CD8-positive, alpha-beta memory T cell (primary cell): ENCODE data around the gene GPATCH4. TPM values are rescaled to one million over a fixed set of nuclear protein-coding genes. Genes with fewer than 3 reads are reported as not detected.

Source experiments
- CTCF ChIA-PET: fragments of 350-600 bp; sonication (Branson Sonifier 250); formaldehyde crosslinking; loops from one replicate; lab custom pipeline; 2021; ENCODE audit warnings: antibody characterized with exemption; lab: Charles Lee
- POLR2A ChIA-PET: fragments of 350-600 bp; sonication (Branson Sonifier 250); formaldehyde crosslinking; loops from one replicate; lab custom pipeline; 2021; ENCODE audit warnings: antibody characterized with exemption; lab: Charles Lee
- DNase-seq, 5 donors: peaks; one replicate each; pipeline versions ENCODE4 v3.0.0 to v3.0.0-alpha.2; 2020 to 2022; ENCODE audit warnings: mixed read lengths in 1 of 5
- H3K27ac ChIP-seq: one replicate; pipeline ENCODE4 v1.7.0; 2013; ENCODE audit warnings: low read depth, mild to moderate bottlenecking, low read length, moderate library complexity
- H3K27me3 ChIP-seq: 2 replicates; pipeline ENCODE4 v1.7.0; 2013; ENCODE audit warnings: low read length, mild to moderate bottlenecking; ENCODE audit not compliant: insufficient read depth, poor library complexity, severe bottlenecking
- H3K36me3 ChIP-seq: 2 replicates; pipeline ENCODE4 v1.7.0; 2013; ENCODE audit warnings: mild to moderate bottlenecking, low read length, moderate library complexity; ENCODE audit not compliant: insufficient read depth
- H3K4me1 ChIP-seq: 2 replicates; pipeline ENCODE4 v1.7.0; 2013; ENCODE audit warnings: mild to moderate bottlenecking, low read length, moderate library complexity; ENCODE audit not compliant: insufficient read depth
- H3K4me3 ChIP-seq: 2 replicates; pipeline ENCODE4 v1.7.0; 2013; ENCODE audit warnings: mild to moderate bottlenecking, low read length
- H3K9me3 ChIP-seq: 2 replicates; pipeline ENCODE4 v1.7.0; 2013; ENCODE audit warnings: mild to moderate bottlenecking, low read length
- H3K27ac Mint-ChIP-seq, 8 donors: one replicate each; pipeline ENCODE4 v1.8.0; 2020 to 2021; ENCODE audit warnings: mixed read lengths in 8 of 8, mild to moderate bottlenecking in 6 of 8, inconsistent platforms in 3 of 8, moderate library complexity in 3 of 8
- H3K27me3 Mint-ChIP-seq, 2 donors: one replicate each; pipeline ENCODE4 v1.8.0; 2020 to 2021; ENCODE audit warnings: mixed read lengths in 2 of 2, mild to moderate bottlenecking in 1 of 2, moderate library complexity in 1 of 2
- H3K36me3 Mint-ChIP-seq, 3 donors: one replicate each; pipeline ENCODE4 v1.8.0; 2020 to 2021; ENCODE audit warnings: mixed read lengths in 3 of 3, inconsistent platforms in 1 of 3, mild to moderate bottlenecking in 1 of 3
- H3K4me1 Mint-ChIP-seq, 3 donors: one replicate each; pipeline ENCODE4 v1.8.0; 2020 to 2021; ENCODE audit warnings: mixed read lengths in 3 of 3, inconsistent platforms in 1 of 3, mild to moderate bottlenecking in 1 of 3
- H3K4me3 Mint-ChIP-seq, 7 donors: one replicate each; pipeline ENCODE4 v1.8.0; 2020 to 2021; ENCODE audit warnings: mixed read lengths in 7 of 7, mild to moderate bottlenecking in 6 of 7, moderate library complexity in 4 of 7, inconsistent platforms in 2 of 7
- H3K9me3 Mint-ChIP-seq, 5 donors: one replicate each; pipeline ENCODE4 v1.8.0; 2020 to 2022; ENCODE audit warnings: mixed read lengths in 5 of 5, mild to moderate bottlenecking in 3 of 5, moderate library complexity in 2 of 5, inconsistent platforms in 1 of 5
- polyA plus RNA-seq: library from polyadenylated mRNA; unstranded; fragments of 300-500 nt; fragmentation: Illumina TruSeq; gene quantifications from one replicate; pipeline ENCODE4 v1.2.3, GENCODE V29; 2021
- total RNA-seq, 2 experiments: library from RNA; stranded (reverse); gene quantifications; one replicate each; pipeline ENCODE4 v1.2.3, GENCODE V29; 2021

GPATCH4 gene
- total and polyA plus RNA-seq, 3 experiments from 2014 or later = 58.7 to 131 (median 123) TPM

DNA sequence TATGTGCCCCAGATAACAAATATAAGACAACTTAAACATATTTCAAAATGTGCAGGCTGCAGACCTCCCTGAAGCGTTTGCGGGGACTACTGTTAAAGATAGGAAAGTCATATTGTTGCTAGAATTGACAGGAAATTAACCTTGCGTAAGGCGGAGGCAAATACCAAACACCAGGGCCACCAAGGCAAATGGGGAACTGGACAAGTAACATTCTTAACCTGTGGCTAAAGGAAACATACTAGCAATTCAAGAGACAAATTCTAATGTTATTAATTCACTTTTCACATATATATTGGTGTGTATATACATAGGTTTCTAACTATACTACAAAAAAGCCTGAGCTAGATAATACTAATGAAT, 24.8 kb upstream of the GPATCH4 start:
- ChIA-PET CTCF (interaction anchor here (1.0 to 9.3 kb wide), 10 partner anchors 11 to 145 kb away, joined by 3 to 93 read pairs (median 6); partner anchors contain the start of genes BCAN and NES), POLR2A (interaction anchor here (0.9 kb wide), 1 partner anchor 26 kb away, joined by 3 read pairs; no protein-coding TSS in a partner anchor)
- Histone ChIP-seq H3K27ac (no peak overlapping the region), H3K4me1 (peaks cover 18% of the 10 kb centered on the region), H3K4me3 (no peak overlapping the region), H3K36me3 (no peaks in the 10 kb centered on the region), H3K27me3 (peaks cover 36% of the 10 kb centered on the region), H3K9me3 (no peaks in the 10 kb centered on the region)
- H3K4me3 Mint-ChIP-seq = peak overlapping the region in 5 of 7 donors; percentile 75 to 89 (median 80)
- peak overlapping the region in 1 of 8 donors; percentile 8 for H3K27ac Mint-ChIP-seq
- H3K36me3 Mint-ChIP-seq = no peaks in the 10 kb centered on the region
- DNase-seq = no peak
- H3K4me1 Mint-ChIP-seq = peaks cover 8 to 18% (median 8%) of the 10 kb centered on the region in 3 donors
- H3K27me3 Mint-ChIP-seq = peaks cover 39 to 55% of the 10 kb centered on the region in 2 donors
- H3K9me3 Mint-ChIP-seq = no peaks in the 10 kb centered on the region

DNA sequence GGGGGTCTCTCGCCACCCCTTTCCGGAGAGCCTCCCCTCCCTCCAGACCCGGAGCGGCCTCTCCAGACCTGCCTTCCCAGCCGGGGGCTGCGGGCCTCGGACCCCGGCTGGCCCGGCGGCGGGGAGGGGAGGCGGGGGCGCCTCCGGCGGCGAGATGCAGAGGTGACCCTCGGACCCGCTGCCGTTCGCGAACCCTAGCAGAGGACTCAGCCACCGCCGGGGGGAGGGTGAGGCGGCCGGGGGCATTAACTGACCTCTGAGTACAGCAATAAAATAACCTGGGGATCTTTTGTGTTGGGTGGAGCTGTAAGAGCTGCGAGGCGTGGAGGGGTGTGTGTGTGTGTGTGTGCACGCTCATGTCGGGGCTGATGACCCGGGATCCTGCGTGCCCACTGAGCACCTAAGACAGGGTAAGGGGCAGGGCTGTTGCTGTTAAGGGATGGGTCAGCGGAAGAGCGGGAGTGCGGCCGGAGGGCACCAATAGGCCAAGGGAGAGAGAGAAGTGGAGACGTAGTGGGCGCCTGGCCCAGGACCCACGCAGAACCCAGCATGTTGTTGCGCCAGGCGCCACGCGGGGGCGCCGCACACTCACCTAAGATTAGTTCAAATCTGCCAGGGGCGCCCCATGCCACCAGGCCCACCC, 24.3 kb upstream of the GPATCH4 start:
- Histone ChIP-seq H3K36me3 (no peaks in the 10 kb centered on the region), H3K4me1 (peaks cover 18% of the 10 kb centered on the region), H3K9me3 (no peaks in the 10 kb centered on the region), H3K4me3 (peak overlapping the region; percentile 32), H3K27ac (peak overlapping the region; percentile 35), H3K27me3 (peaks cover 36% of the 10 kb centered on the region)
- peaks cover 8 to 18% (median 8%) of the 10 kb centered on the region in 3 donors for H3K4me1 Mint-ChIP-seq
- POLR2A ChIA-PET = interaction anchor here (0.7 to 0.9 kb wide), 2 partner anchors 25 to 124 kb away, joined by 3 to 4 read pairs; no protein-coding TSS in a partner anchor
- CTCF ChIA-PET = interaction anchor here (0.7 to 9.3 kb wide), 11 partner anchors 11 to 206 kb away, joined by 3 to 93 read pairs (median 4); partner anchors contain the start of gene BCAN
- H3K9me3 Mint-ChIP-seq = no peaks in the 10 kb centered on the region
- peaks cover 35 to 54% of the 10 kb centered on the region in 2 donors for H3K27me3 Mint-ChIP-seq
- DNase-seq = peak; percentile 45 to 72 (median 59)
- peak overlapping the region in 4 of 8 donors; percentile 10 to 45 (median 18) for H3K27ac Mint-ChIP-seq
- H3K4me3 Mint-ChIP-seq = peak overlapping the region; percentile 38 to 89 (median 80)
- H3K36me3 Mint-ChIP-seq = no peaks in the 10 kb centered on the region

GRCh38 chr1:156624814-156625435, 23.6 kb upstream of the GPATCH4 start:
- Mint-ChIP-seq H3K36me3 (no peaks in the 10 kb centered on the region), H3K27ac (peak overlapping the region in 1 of 8 donors; percentile 33), H3K4me1 (peaks cover 8 to 18% (median 8%) of the 10 kb centered on the region in 3 donors), H3K4me3 (peak overlapping the region in 5 of 7 donors; percentile 35 to 74 (median 64)), H3K9me3 (no peaks in the 10 kb centered on the region), H3K27me3 (peaks cover 33 to 59% of the 10 kb centered on the region in 2 donors)
- ChIA-PET POLR2A (interaction anchor here (0.7 to 1.3 kb wide), 4 partner anchors 24 to 125 kb away, joined by 3 to 6 read pairs (median 4); partner anchors contain the start of gene NAXE), CTCF (interaction anchor here (0.6 to 9.3 kb wide), 27 partner anchors 10 to 346 kb away, joined by 3 to 93 read pairs (median 4); partner anchors contain the start of genes BCAN, MEF2D and NAXE)
- H3K4me3 ChIP-seq = peak overlapping the region; percentile 32
- peaks cover 36% of the 10 kb centered on the region for H3K27me3 ChIP-seq
- no peaks in the 10 kb centered on the region for H3K36me3 ChIP-seq
- no peaks in the 10 kb centered on the region for H3K9me3 ChIP-seq
- H3K27ac ChIP-seq = peak overlapping the region; percentile 35
- DNase-seq = peak in 1 of 5 donors; percentile 13
- peaks cover 18% of the 10 kb centered on the region for H3K4me1 ChIP-seq

DNA sequence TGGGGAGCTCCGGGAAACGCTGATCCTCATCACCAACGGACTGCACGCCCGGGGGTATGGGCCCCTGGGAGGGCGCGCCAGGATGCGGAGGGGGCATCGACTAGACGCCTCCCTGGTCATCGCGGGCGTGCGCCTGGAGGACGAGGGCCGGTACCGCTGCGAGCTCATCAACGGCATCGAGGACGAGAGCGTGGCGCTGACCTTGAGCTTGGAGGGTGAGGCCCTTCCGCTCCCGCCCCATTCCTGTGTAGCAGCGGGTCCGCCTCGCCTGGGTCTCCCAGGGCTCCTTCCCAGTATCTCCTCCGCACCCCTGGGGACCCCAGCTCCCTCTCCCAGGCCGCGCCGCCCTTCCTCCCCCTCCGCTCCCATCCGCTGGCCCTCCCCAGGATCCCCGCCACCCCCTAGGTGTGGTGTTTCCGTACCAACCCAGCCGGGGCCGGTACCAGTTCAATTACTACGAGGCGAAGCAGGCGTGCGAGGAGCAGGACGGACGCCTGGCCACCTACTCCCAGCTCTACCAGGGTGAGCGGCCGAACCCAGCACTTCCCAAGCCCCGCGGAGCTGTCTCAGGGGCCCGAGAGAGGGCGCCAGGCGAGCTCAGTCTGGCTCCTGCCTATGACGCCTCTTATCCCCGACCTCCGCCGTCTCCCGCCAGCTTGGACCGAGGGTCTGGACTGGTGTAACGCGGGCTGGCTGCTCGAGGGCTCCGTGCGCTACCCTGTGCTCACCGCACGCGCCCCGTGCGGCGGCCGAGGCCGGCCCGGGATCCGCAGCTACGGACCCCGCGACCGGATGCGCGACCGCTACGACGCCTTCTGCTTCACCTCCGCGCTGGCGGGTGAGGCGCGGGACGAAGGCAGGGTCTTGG, 22.9 kb upstream of the GPATCH4 start:
- Histone ChIP-seq H3K9me3 (no peaks in the 10 kb centered on the region), H3K27me3 (peaks cover 42% of the 10 kb centered on the region), H3K27ac (no peak overlapping the region), H3K4me1 (peaks cover 18% of the 10 kb centered on the region), H3K4me3 (peak overlapping the region; percentile 34), H3K36me3 (no peaks in the 10 kb centered on the region)
- peak overlapping the region in 6 of 7 donors; percentile 39 to 84 (median 61) for H3K4me3 Mint-ChIP-seq
- H3K27ac Mint-ChIP-seq = no peak overlapping the region
- CTCF ChIA-PET = interaction anchor here (0.6 to 9.3 kb wide), 27 partner anchors 10 to 345 kb away, joined by 3 to 93 read pairs (median 4); partner anchors contain the start of genes MEF2D and NAXE
- no peaks in the 10 kb centered on the region for H3K9me3 Mint-ChIP-seq
- peaks cover 36 to 63% of the 10 kb centered on the region in 2 donors for H3K27me3 Mint-ChIP-seq
- H3K36me3 Mint-ChIP-seq = no peaks in the 10 kb centered on the region
- peak in 2 of 5 donors; percentile 5 to 56 for DNase-seq
- H3K4me1 Mint-ChIP-seq = peaks cover 8 to 18% (median 8%) of the 10 kb centered on the region in 3 donors
- POLR2A ChIA-PET = interaction anchor here (1.2 to 1.3 kb wide), 2 partner anchors 33 to 123 kb away, joined by 5 to 6 read pairs; partner anchors contain the start of gene NAXE

DNA sequence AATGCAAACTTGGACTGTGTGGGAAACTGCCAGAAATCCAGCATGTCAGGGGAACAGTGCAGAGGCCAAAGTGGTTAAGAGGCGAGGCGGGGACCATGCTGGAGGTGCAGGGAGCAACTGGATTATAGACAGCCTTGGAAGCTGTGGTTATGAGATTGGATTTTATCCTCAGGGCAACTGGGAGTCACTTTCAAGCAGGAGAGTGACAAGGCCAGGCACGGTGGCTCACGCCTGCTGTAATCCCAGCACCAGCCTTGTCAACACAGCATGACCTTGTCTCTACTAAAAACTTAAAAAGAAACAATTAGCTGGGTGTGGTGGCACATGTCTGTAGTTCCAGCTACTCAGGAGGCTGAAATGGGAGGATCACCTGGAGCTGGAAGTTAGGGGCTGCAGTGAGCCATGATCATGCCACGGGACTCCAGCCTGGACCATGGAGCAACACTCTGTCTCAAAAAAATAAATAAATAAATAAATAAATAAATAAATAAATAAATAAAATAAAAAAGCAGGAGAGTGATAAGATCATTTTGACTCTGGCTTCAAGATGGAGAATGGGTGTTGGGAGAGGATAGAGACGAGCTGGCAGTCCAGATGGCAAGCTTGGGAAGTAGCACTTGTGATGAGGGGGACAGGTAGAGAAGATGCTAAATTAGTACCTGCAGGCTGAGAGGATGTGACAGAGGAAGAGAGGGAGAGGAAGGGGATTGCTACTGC, 21.5 kb upstream of the GPATCH4 start:
- POLR2A ChIA-PET = no interaction called here
- peaks cover 37 to 62% of the 10 kb centered on the region in 2 donors for H3K27me3 Mint-ChIP-seq
- peak overlapping the region in 1 of 8 donors; percentile 27 for H3K27ac Mint-ChIP-seq

DNA sequence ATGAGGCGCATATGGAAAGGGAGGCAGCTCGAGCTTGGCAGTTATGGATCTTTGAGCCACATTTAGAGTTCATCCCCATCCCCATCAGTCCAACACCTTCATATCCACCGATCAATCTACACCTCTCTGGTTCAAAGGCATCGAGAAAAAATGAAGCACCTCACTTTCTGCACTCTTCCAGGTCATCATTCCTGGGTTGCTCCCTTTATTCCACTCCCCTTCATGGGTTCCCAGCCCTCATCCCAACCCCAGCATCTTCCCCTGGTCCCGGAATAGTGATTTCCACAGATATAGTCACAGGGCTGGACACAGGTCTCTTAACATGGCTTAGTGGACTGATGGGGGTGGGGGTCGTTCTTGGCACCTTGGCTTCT, 18.3 kb upstream of the GPATCH4 start:
- no peak for DNase-seq
- H3K9me3 Mint-ChIP-seq = no peaks in the 10 kb centered on the region
- POLR2A ChIA-PET = no interaction called here
- Histone ChIP-seq H3K9me3 (no peaks in the 10 kb centered on the region), H3K27me3 (peaks cover 22% of the 10 kb centered on the region), H3K27ac (no peak overlapping the region), H3K36me3 (no peaks in the 10 kb centered on the region), H3K4me1 (peaks cover 5% of the 10 kb centered on the region), H3K4me3 (no peak overlapping the region)
- no peak overlapping the region for H3K27ac Mint-ChIP-seq
- H3K4me3 Mint-ChIP-seq = no peak overlapping the region
- CTCF ChIA-PET = interaction anchor here (1.1 kb wide), 1 partner anchor 39 kb away, joined by 4 read pairs; no protein-coding TSS in a partner anchor
- no peaks in the 10 kb centered on the region for H3K36me3 Mint-ChIP-seq
- peaks cover 39 to 63% of the 10 kb centered on the region in 2 donors for H3K27me3 Mint-ChIP-seq
- peaks cover 0 to 7% (median 3%) of the 10 kb centered on the region in 3 donors for H3K4me1 Mint-ChIP-seq

More for the DNA sequence above, 21.5 kb upstream of the GPATCH4 start:
- H3K4me1 Mint-ChIP-seq = peaks cover 8 to 18% (median 8%) of the 10 kb centered on the region in 3 donors
- no peak for DNase-seq
- CTCF ChIA-PET = interaction anchor here (1.3 to 9.3 kb wide), 4 partner anchors 14 to 56 kb away, joined by 3 to 93 read pairs (median 8); no protein-coding TSS in a partner anchor
- H3K36me3 ChIP-seq = no peaks in the 10 kb centered on the region
- H3K9me3 Mint-ChIP-seq = no peaks in the 10 kb centered on the region
- H3K27ac ChIP-seq = no peak overlapping the region
- peaks cover 42% of the 10 kb centered on the region for H3K27me3 ChIP-seq
- no peak overlapping the region for H3K4me3 ChIP-seq
- no peaks in the 10 kb centered on the region for H3K36me3 Mint-ChIP-seq
- no peaks in the 10 kb centered on the region for H3K9me3 ChIP-seq
- peak overlapping the region in 6 of 7 donors; percentile 17 to 86 (median 31) for H3K4me3 Mint-ChIP-seq
- H3K4me1 ChIP-seq = peaks cover 18% of the 10 kb centered on the region
